Diencephalon (tissue), 1 donor: ENCODE results near the gene ANKRD35. TPM values are rescaled to one million over a fixed set of nuclear protein-coding genes. Genes with fewer than 3 reads are reported as not detected.

Source experiments
- small RNA-seq: library from RNA; depleted of rRNA; stranded (forward); fragments of <200 nt; gene quantifications from one replicate; pipeline ENCODE3, GENCODE V24; 2014
- total RNA-seq: library from RNA; depleted of rRNA; stranded (reverse); fragments of >200 nt; gene quantifications from one replicate; pipeline ENCODE4 v1.2.3, GENCODE V29; 2014

ANKRD35 gene, protein sequence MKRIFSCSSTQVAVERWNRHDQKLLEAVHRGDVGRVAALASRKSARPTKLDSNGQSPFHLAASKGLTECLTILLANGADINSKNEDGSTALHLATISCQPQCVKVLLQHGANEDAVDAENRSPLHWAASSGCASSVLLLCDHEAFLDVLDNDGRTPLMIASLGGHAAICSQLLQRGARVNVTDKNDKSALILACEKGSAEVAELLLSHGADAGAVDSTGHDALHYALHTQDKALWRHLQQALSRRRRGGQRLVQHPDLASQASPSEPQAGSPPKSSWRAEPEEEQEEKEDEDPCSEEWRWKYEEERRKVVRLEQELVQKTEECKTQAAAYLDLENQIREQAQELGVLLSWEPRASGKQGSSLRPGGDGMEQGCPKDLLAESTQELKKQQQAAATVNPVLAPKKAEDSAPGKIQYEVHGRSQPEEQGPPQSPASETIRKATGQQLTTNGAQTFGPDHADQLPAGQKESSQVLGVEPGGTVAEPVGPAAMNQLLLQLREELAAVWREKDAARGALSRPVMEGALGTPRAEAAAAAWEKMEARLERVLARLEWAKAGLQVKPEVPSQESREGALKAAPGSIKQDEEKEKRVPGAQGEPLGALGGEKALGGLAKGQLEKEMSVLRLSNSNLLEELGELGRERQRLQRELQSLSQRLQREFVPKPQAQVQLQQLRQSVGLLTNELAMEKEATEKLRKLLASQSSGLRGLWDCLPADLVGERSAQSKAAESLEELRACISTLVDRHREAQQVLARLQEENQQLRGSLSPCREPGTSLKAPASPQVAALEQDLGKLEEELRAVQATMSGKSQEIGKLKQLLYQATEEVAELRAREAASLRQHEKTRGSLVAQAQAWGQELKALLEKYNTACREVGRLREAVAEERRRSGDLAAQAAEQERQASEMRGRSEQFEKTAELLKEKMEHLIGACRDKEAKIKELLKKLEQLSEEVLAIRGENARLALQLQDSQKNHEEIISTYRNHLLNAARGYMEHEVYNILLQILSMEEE
- 1.6 TPM for total RNA-seq

DNA sequence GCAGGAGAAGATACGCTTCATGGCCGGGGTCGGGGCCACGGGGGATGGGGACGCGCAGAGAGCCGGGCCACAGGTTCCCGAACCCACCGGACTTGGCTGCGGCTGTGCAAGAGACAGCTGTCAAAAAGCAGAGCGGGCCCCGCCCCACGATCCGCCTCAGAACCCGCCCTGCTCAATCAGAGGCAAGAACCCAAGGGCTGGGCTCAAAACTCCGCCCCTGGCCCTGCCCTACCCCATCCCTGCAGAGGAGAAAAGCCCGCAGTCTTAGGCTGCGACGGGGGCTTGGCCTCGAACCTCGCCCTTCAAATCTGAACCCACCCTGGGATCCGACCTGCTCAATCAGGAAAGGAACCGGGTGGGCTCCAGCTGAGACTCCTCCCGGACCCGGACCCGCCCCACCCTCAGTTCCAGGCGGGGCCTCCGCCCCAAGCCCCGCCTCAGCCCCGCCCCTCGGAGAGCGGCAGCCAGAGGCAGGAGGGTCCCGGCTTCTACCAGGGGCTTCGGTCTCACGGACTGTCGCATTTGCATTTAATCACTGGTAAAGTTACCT is at the start of gene ANKRD35:
ANKRD35 (minus strand) TSS at position 129 of the 550 bp plus-strand sequence; CDS start at position 21, 108 bp downstream.

DNA sequence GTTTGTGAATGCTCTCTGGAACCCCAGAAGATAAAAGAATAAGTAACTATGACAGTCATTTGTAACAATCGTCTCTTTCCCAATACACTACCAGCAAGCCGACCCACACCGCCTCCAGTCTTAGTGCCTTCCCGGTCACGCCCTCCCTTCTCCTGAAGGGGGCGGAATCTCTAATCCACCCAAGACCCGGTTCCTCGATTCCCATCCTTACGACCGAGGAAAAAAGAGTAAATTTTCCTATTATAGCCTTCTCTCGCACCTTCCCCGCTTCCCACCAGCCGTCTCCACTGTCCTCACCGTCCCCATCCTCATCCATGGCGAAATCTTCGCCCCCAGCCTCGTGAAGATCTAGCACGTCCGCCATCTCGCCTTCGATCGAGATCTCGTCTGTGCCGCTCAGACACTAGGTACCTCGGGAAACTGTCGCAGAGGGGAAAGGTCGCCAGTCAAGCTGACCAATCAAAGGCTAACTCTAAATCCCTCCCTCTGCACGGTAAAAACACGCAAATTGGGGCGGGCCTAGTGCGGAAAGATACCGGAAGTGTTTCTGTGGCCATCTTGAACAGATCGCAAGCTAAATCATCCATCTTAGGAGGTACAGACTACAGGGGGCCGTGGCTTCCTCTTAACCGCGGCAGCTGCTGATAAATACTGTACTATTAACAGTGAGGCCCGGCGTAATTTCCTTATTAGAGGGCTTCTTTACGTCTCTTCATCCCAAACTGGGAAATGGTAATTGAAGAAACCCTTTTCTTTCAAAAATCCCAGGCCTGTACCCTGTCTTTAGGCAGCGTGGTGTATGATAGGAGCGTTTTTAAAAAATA is 41.6 kb upstream of the ANKRD35 start, which contains the start of gene RBM8A:
RBM8A (minus strand) TSS at position 422 of the 824 bp plus-strand sequence; CDS start at position 364, 58 bp downstream.

DNA sequence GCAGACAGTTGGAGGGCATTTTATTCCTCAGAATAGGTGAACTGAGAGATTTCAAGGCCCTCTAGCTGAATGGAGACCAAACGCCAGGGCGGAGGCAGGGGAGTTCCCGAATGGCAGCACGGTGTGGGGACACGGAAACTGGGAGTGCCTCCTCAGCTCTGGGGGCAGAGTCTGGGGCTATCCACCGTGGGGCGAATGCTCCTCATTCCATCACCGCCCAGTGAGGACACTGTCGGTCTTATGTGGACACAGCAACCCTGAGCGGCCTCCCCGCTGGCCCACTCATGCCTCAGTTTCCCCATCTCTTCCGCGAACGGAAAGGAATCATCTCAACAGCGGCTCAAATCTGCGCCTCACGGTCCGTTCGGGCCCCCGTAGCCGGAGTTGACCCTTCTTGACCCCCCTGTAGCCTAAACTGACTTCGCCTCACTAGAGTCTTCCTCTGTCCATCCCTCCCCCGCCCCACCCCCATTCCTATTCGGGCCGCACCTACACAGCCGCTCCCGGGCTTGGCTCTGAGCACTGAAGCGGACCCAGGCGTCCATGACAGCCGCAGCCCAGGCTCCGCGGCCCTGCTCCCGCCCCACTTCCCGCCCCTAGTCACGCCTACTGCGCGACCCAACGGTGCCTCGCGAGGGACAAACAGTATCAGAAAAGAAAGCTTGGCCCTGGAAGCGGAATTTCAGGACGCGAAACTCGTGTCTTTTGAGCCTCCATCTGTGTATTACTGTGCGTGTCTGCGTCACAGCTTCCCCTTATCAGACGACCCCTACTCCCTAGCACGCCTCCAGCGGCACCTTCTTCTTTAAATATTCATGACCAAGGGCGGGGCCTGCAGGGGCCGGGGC is 32.7 kb upstream of the ANKRD35 start, which contains the start of gene PEX11B:
PEX11B (minus strand) TSS at position 574 of the 848 bp plus-strand sequence; CDS start at position 545, 29 bp downstream.

DNA sequence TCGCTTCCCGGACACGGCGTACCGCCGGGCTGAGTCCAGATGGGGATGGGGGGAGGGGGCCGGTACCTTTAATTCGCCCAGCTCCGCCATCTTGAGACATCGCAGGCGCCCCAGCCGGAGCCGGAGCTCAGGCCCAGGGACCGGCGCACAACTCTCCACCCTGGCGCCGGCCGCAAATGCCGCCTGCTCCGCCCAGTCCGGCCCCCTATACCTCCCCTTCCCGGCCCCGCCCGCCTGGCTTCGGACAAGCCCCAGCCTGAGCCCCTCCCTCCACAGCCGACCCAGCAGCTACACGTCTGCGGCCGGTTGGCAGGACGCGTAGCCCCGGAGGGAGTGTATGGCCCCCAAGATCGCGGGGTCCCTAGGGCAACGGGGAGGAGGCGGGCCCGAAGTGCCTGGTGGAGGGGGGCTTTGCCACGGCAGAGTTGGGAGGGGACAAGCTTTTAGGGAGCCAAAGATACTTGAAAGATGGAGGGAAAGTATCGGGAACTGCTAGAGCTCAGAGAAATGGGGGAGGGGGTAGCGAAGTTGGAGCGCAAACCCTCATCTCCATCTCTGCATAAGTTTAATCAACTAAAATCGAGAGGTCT is 26.7 kb downstream of the ANKRD35 start, which contains the start of gene PIAS3:
PIAS3 (minus strand) TSS at position 181 of the 590 bp plus-strand sequence; CDS start at position 90, 91 bp downstream.

DNA sequence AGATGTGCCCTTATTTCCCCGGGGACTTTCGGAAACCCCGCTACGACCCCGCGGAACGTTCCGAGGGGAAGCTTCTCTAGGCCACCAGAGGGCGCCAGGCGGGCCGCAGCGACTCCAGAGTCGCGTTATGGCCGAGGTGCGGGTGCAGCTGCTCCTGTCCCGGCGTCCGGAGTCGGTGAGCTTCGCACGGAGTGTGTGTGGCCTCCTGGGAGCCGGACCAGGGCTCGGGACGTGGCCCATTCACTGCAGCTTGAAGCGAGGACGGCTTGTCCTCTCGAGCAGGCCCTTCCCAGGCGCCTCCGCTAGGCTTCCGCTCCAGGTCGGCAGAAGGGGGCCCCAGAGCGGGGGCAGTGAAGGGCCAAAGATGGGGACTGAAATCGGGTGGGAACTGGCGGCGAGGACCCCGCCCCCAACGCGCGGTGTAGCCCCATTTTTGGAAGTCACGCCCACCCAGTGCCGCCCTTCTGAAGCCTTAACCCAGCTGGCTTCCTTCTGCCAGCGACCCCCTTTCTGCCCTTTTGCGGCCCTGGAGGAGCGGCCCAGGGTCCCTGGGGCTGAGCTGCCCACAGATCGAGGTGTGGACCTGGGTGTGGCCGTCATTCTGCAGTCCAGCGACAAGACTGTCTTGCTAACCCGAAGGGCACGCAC is 40.0 kb downstream of the ANKRD35 start, which contains the start of gene NUDT17:
NUDT17 (plus strand) TSS at position 117 of the 648 bp plus-strand sequence; CDS start at position 128, 11 bp downstream.

DNA sequence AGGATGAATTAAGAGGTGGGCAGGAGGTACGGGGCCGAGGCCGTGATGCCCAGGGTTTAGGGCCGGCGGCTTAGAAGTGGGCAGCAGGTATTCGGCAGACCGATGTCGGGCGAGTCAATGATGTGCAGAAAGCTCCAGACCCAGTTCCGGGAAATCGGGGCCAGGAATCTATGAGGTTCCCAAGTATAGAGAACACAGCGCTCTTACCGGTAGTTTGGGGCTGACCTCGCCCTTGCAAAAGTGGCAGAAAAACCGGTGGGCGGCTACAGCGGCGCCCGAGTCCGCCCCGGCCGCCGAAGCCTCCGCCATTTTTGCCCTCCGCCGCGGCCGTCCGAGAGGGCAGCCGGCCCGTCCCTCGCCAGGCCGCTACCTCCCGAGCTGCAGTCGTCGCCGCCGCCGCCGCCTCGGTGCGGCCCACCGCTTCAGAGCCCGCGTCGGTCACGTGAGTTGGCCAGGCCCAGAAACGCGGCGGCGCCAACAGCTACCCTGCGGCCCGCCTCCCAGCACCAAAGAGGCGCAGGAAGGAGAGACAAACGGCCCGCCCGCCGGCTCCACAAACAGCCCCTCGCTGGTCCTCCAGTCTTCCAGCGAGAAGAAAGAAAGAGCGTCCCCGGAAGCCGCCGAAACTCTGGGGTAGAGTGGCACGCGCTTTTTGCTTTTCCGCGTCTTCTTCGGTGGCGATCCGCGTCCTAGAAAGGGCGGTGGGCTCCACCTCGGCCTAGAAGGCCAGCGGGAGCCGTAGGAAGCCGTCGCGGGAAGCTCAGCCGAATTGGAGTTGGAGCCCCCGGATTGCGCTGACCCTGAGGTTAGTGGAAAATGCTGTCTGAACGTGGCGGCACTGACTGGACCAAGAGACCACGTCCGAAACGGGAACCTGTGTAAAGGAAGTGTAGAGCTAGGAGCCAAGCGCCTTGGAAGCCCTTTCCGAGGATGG is 61.8 kb downstream of the ANKRD35 start, which contains the start of the genes POLR3C and RNF115:
POLR3C (plus strand) TSS at position 636 of the 934 bp plus-strand sequence. CDS start 1,577 bp downstream, outside the sequence.
RNF115 (minus strand) TSS at position 531 of the 934 bp plus-strand sequence; CDS start at position 309, 222 bp downstream.

Small RNA genes within 50 kb of the gene (small RNA-seq; reads per million reads assigned to genes)
- not detected for gene MIR6736

Other genes starting within 250 kb of the ANKRD35 start
- 1.8 TPM for gene PDZK1, start 178.5 kb downstream of the ANKRD35 start, total RNA-seq
- not detected for gene CD160, start 166.4 kb downstream of the ANKRD35 start, total RNA-seq
- gene RNF115, start 61.8 kb downstream of the ANKRD35 start, total RNA-seq, result 32.5 TPM
- 29.1 TPM for gene POLR3C, start 61.7 kb downstream of the ANKRD35 start, total RNA-seq
- gene NUDT17, start 40.2 kb downstream of the ANKRD35 start, total RNA-seq, result 8.5 TPM
- 11.5 TPM for gene PIAS3, start 26.8 kb downstream of the ANKRD35 start, total RNA-seq
- gene ITGA10, start 24.2 kb upstream of the ANKRD35 start, total RNA-seq, result 1.4 TPM
- gene PEX11B, start 32.9 kb upstream of the ANKRD35 start, total RNA-seq, result 32.1 TPM
- gene RBM8A, start 41.6 kb upstream of the ANKRD35 start, total RNA-seq, result 74.5 TPM
- 23.5 TPM for gene LIX1L, start 72.2 kb upstream of the ANKRD35 start, total RNA-seq
- 2.5 TPM for gene ANKRD34A, start 78.7 kb upstream of the ANKRD35 start, total RNA-seq
- 13.4 TPM for gene POLR3GL, start 78.8 kb upstream of the ANKRD35 start, total RNA-seq
- 93.9 TPM for gene TXNIP, start 110.7 kb upstream of the ANKRD35 start, total RNA-seq
- gene HJV, start 135.9 kb upstream of the ANKRD35 start, total RNA-seq, result 0.23 TPM